Naive thymus-derived CD8-positive, alpha-beta T cell (primary cell): ENCODE results near the gene PIBF1. TPM values are rescaled to one million over a fixed set of nuclear protein-coding genes. Genes with fewer than 3 reads are reported as not detected.
"Not testable (repeated sequence)": the region's sequence is repeated elsewhere in the genome, so short reads cannot be mapped to it uniquely, and the experiment has no call there.

Source experiments
- ATAC-seq, 2 donors: fragments of 150-1000 bp; cut with Tn5 transposase in 1 of 2; sonication (Bioruptor Pico), chemical (Tn5 transposase) in 1 of 2; 1 replicate in 1 of 2; 2 replicates in 1 of 2; pipeline ENCODE4 v1.10.0; 2021; ENCODE audit warnings: mild to moderate bottlenecking in 2 of 2, moderate library complexity in 2 of 2
- POLR2A ChIA-PET: fragments of 350-600 bp; sonication (Branson Sonifier 250); formaldehyde crosslinking; loops from one replicate; lab custom pipeline; 2021; ENCODE audit warnings: antibody characterized with exemption; lab: Charles Lee
- DNase-seq, 10 donors: peaks; one replicate each; pipeline versions ENCODE4 v3.0.0 to v3.0.0-alpha.2; 2020 to 2022
- H3K27ac Mint-ChIP-seq, 10 donors: one replicate each; pipeline ENCODE4 v1.8.0; 2020 to 2022; ENCODE audit warnings: mild to moderate bottlenecking in 10 of 10, mixed read lengths in 10 of 10, moderate library complexity in 4 of 10, inconsistent platforms in 1 of 10
- H3K27me3 Mint-ChIP-seq, 5 donors: one replicate each; pipeline ENCODE4 v1.8.0; 2021 to 2022; ENCODE audit warnings: mixed read lengths in 5 of 5
- H3K36me3 Mint-ChIP-seq, 3 donors: one replicate each; pipeline ENCODE4 v1.8.0; 2020 to 2022; ENCODE audit warnings: mixed read lengths in 3 of 3, mild to moderate bottlenecking in 2 of 3, inconsistent platforms in 1 of 3
- H3K4me1 Mint-ChIP-seq, 4 donors: one replicate each; pipeline ENCODE4 v1.8.0; 2021 to 2022; ENCODE audit warnings: mixed read lengths in 4 of 4
- H3K4me3 Mint-ChIP-seq, 10 donors: one replicate each; pipeline ENCODE4 v1.8.0; 2020 to 2022; ENCODE audit warnings: mild to moderate bottlenecking in 10 of 10, mixed read lengths in 10 of 10, moderate library complexity in 6 of 10, inconsistent platforms in 1 of 10
- H3K9me3 Mint-ChIP-seq, 9 donors: one replicate each; pipeline ENCODE4 v1.8.0; 2020 to 2022; ENCODE audit warnings: mixed read lengths in 9 of 9, mild to moderate bottlenecking in 3 of 9, inconsistent platforms in 1 of 9, moderate library complexity in 1 of 9
- polyA plus RNA-seq, 3 donors: library from polyadenylated mRNA; unstranded; fragments of 300-500 nt; fragmentation: Illumina TruSeq; gene quantifications; one replicate each; pipeline ENCODE4 v1.2.3, GENCODE V29; 2021
- total RNA-seq, 8 experiments: library from RNA in 2 of 8; stranded (reverse) in 2 of 8; gene quantifications; one replicate each; pipeline ENCODE4 v1.2.3 and lab custom pipeline; 2021 to 2026

Gene PIBF1
- total and polyA plus RNA-seq, 5 experiments from 2014 or later, result 18.3 to 32.3 (median 23.6) TPM

GRCh38 chr13:72884101-72884500 is 102.2 kb downstream of the PIBF1 start:
- Mint-ChIP-seq H3K27ac (no peak overlapping the region), H3K4me3 (no peak overlapping the region), H3K36me3 (peaks cover 3 to 54% (median 43%) of the 10 kb centered on the region in 3 donors), H3K9me3 (no peaks in the 10 kb centered on the region), H3K27me3 (no peaks in the 10 kb centered on the region), H3K4me1 (peaks cover 0 to 4% (median 2%) of the 10 kb centered on the region in 4 donors)
- ATAC-seq (no peak), DNase-seq (no peak)
- POLR2A ChIA-PET, result no interaction called here

DNA sequence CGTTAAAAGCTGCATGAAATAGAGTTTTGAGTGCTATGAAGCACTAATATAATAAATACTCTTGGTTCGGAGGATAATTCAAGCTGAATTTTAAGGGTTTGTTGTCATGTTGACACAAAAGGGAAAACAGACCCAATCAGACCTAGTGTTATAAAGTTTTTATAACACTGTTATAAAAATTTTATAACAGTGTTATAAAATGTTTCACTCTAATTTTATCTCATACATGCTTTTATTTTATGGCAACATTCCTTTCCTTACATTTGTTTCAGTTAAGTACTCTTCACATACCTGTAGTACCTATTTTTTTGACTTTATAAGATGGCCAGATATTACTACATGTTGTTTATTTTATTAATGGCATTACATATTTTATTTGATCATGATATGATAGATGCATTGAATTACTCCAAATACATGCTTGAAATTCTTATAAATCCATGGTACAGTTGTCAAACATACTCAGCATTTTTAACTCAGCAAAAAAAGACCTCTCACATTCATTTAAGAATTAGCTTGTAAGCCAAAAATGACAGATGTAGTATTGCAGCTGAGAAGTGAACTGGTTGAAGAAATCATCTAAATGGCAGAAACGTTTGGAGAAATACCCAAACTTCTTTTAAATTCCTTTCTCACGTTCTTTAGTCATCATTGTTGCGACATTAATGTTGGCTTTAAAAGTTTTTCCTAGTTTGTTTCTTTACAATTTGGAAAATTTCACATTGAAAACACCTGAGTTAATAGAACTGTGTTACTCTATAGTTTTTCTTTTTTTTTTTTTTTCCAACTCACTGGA is 104.5 kb downstream of the PIBF1 start:
- POLR2A ChIA-PET, result no interaction called here
- Mint-ChIP-seq H3K36me3 (peaks cover 0 to 43% (median 32%) of the 10 kb centered on the region in 3 donors), H3K4me1 (peaks cover 0 to 3% (median 1%) of the 10 kb centered on the region in 4 donors), H3K27me3 (no peaks in the 10 kb centered on the region), H3K4me3 (no peak overlapping the region), H3K27ac (no peak overlapping the region), H3K9me3 (no peaks in the 10 kb centered on the region)
- ATAC-seq, result no peak
- DNase-seq, result no peak

- DNase-seq (no peak), ATAC-seq (no peak)
- no peak overlapping the region for H3K27ac Mint-ChIP-seq
- POLR2A ChIA-PET, result no interaction called here
- H3K36me3 Mint-ChIP-seq, result peaks cover 0 to 37% (median 21%) of the 10 kb centered on the region in 3 donors
- no peaks in the 10 kb centered on the region for H3K9me3 Mint-ChIP-seq
- no peaks in the 10 kb centered on the region for H3K27me3 Mint-ChIP-seq
- H3K4me1 Mint-ChIP-seq, result peaks cover 0 to 3% (median 0%) of the 10 kb centered on the region in 4 donors
- peak overlapping the region in 1 of 10 donors; percentile 7 for H3K4me3 Mint-ChIP-seq
Observed at GRCh38 chr13:72889495-72889894, 107.6 kb downstream of the PIBF1 start.

DNA sequence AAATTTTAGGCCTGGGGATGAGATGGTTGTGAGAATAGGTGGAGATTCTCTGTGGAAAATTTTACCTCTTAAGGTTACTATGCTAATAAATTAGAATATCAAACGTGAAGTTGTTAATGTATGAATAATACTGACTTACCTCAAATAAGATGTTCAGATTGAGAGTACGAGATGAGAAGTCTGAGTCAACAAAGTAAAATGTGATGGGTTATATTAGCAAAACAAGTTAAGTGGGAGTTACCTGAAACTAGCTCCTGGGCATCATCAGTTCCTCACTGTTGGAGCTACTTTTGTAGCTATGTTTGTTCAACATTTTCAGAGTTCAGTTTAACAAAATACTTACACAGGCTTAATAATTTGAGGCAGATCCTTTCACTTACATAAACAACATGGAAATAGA is 108.6 kb downstream of the PIBF1 start:
- DNase-seq, result no peak
- ATAC-seq, result no peak
- Mint-ChIP-seq H3K4me3 (no peak overlapping the region), H3K27ac (no peak overlapping the region), H3K4me1 (peaks cover 0 to 3% (median 0%) of the 10 kb centered on the region in 4 donors), H3K27me3 (no peaks in the 10 kb centered on the region), H3K9me3 (no peaks in the 10 kb centered on the region), H3K36me3 (peaks cover 0 to 33% (median 17%) of the 10 kb centered on the region in 3 donors)
- POLR2A ChIA-PET, result no interaction called here

DNA sequence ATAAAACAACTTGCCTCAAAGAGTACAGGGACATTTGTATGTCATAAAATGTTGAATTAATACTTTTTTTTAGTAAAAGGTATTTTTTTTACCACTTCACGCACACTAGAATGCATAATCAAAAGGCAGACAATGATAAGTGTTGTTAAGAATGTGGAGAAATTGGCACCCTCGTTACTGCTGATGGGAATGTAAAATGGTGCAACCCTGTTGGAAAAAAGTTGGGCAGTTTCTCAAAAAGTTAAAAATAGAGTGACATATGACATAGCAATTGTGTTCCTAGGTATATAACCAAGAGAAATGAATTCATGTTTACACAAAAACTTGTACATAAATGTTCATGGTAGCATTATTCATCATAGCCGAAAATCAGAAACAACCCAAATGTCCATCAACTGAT is 109.5 kb downstream of the PIBF1 start:
- H3K4me1 Mint-ChIP-seq, result peaks cover 0 to 3% (median 0%) of the 10 kb centered on the region in 4 donors
- DNase-seq, result no peak
- POLR2A ChIA-PET, result no interaction called here
- H3K27ac Mint-ChIP-seq, result no peak overlapping the region
- H3K4me3 Mint-ChIP-seq, result no peak overlapping the region
- no peak for ATAC-seq
- H3K36me3 Mint-ChIP-seq, result peaks cover 3 to 40% (median 26%) of the 10 kb centered on the region in 3 donors
- peaks cover 0 to 6% (median 0%) of the 10 kb centered on the region in 9 donors for H3K9me3 Mint-ChIP-seq
- no peaks in the 10 kb centered on the region for H3K27me3 Mint-ChIP-seq

GRCh38 chr13:72896869-72897268 is 114.9 kb downstream of the PIBF1 start:
- H3K9me3 Mint-ChIP-seq, result peaks cover 0 to 31% (median 2%) of the 10 kb centered on the region in 9 donors
- DNase-seq, result no peak
- H3K27ac Mint-ChIP-seq, result no peak overlapping the region
- no peak for ATAC-seq
- H3K36me3 Mint-ChIP-seq, result peaks cover 8 to 33% (median 32%) of the 10 kb centered on the region in 3 donors
- no peak overlapping the region for H3K4me3 Mint-ChIP-seq
- no peaks in the 10 kb centered on the region for H3K27me3 Mint-ChIP-seq
- POLR2A ChIA-PET, result no interaction called here
- peaks cover 0 to 4% (median 0%) of the 10 kb centered on the region in 4 donors for H3K4me1 Mint-ChIP-seq

GRCh38 chr13:72901546-72901945 is 119.6 kb downstream of the PIBF1 start:
- not testable (repeated sequence) for ATAC-seq, H3K4me1 Mint-ChIP-seq, H3K4me3 Mint-ChIP-seq, DNase-seq, H3K27me3 Mint-ChIP-seq, H3K27ac Mint-ChIP-seq
- POLR2A ChIA-PET, result interaction anchor here (0.6 kb wide), 1 partner anchor 50 kb away, joined by 4 read pairs; no protein-coding TSS in a partner anchor
- Mint-ChIP-seq H3K36me3 (peaks cover 4 to 20% (median 14%) of the 10 kb centered on the region in 3 donors), H3K9me3 (peaks cover 0 to 24% (median 2%) of the 10 kb centered on the region in 9 donors)

DNA sequence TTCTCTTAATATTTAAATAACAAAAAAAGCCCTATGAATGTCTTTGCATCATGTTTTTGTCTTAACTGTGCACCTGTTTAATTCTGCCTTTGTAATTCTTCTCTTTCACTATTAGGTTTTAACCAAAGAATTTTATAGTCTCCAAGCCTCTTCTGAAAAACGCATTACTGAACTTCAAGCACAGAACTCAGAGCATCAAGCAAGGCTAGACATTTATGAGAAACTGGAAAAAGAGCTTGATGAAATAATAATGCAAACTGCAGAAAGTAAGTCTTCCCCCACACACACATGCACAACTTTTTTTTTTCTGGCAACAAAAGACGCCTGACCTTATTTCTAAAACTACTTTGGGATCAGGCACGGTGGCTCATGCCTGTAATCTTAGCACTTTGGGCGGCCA is 126.5 kb downstream of the PIBF1 start:
- H3K9me3 Mint-ChIP-seq, result no peaks in the 10 kb centered on the region
- ATAC-seq (no peak), DNase-seq (no peak)
- no peak overlapping the region for H3K27ac Mint-ChIP-seq
- peaks cover 0 to 3% (median 0%) of the 10 kb centered on the region in 4 donors for H3K4me1 Mint-ChIP-seq
- no peak overlapping the region for H3K4me3 Mint-ChIP-seq
- POLR2A ChIA-PET, result no interaction called here
- H3K27me3 Mint-ChIP-seq, result no peaks in the 10 kb centered on the region
- peaks cover 8 to 70% (median 36%) of the 10 kb centered on the region in 3 donors for H3K36me3 Mint-ChIP-seq

DNA sequence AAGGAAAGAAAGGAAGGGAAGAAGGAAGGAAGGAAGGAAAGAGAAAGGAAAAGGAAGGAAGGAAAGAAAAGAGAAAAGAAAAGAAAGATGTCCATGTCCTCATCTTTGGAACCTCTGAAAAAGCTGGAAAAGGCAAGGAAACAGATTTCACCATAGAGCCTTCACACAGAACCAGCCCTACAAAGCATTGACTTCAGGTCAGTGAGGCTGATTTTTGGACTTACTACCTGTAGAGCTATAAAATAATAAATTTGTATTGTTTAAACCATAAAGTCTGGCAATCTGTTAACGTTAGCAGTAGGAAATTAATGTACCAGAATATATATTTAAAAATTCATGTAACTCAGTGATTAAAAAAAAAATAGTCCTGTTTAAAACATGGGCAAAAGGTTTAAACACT is 130.0 kb downstream of the PIBF1 start:
- H3K27me3 Mint-ChIP-seq, result no peaks in the 10 kb centered on the region
- POLR2A ChIA-PET, result no interaction called here
- DNase-seq, result no peak
- no peak for ATAC-seq
- peaks cover 0 to 4% (median 0%) of the 10 kb centered on the region in 4 donors for H3K4me1 Mint-ChIP-seq
- peaks cover 8 to 69% (median 36%) of the 10 kb centered on the region in 3 donors for H3K36me3 Mint-ChIP-seq
- no peaks in the 10 kb centered on the region for H3K9me3 Mint-ChIP-seq
- no peak overlapping the region for H3K4me3 Mint-ChIP-seq
- peak overlapping the region in 3 of 10 donors; percentile 17 to 74 (median 61) for H3K27ac Mint-ChIP-seq

- no peaks in the 10 kb centered on the region for H3K9me3 Mint-ChIP-seq
- H3K27me3 Mint-ChIP-seq, result no peaks in the 10 kb centered on the region
- H3K4me3 Mint-ChIP-seq, result no peak overlapping the region
- POLR2A ChIA-PET, result no interaction called here
- H3K4me1 Mint-ChIP-seq, result peaks cover 0 to 5% (median under 1%) of the 10 kb centered on the region in 4 donors
- ATAC-seq, result no peak
- peaks cover 9 to 78% (median 55%) of the 10 kb centered on the region in 3 donors for H3K36me3 Mint-ChIP-seq
- no peak overlapping the region for H3K27ac Mint-ChIP-seq
- no peak for DNase-seq
Observed at GRCh38 chr13:72920097-72920496, 138.2 kb downstream of the PIBF1 start.

DNA sequence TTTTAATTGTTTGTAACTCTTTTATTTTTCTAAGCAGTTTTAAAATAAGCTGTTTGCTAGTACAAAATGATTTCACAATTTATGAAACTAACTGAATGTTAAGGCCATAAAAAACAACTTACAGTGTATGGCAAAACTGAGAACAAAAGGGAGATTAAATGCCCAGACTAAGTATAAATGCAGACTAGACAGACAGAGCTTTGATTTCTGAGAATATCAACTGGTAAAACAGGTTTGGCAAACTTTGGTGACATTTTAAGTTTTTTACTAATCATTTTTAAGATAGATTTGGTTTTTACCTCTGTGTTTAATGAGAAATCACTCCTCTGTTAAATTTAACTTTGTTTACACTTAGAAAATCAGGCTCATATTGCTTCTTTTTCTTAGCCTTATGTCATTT is 149.4 kb downstream of the PIBF1 start:
- no peak for DNase-seq
- Mint-ChIP-seq H3K27me3 (no peaks in the 10 kb centered on the region), H3K4me3 (no peak overlapping the region), H3K4me1 (no peaks in the 10 kb centered on the region), H3K27ac (no peak overlapping the region), H3K9me3 (peaks cover 0 to 4% (median 0%) of the 10 kb centered on the region in 9 donors), H3K36me3 (peaks cover 15 to 68% (median 52%) of the 10 kb centered on the region in 3 donors)
- no peak for ATAC-seq
- POLR2A ChIA-PET, result no interaction called here

GRCh38 chr13:72932250-72932649 is 150.3 kb downstream of the PIBF1 start:
- DNase-seq (no peak), ATAC-seq (no peak)
- Mint-ChIP-seq H3K27me3 (no peaks in the 10 kb centered on the region), H3K4me3 (no peak overlapping the region), H3K4me1 (no peaks in the 10 kb centered on the region), H3K36me3 (peaks cover 10 to 67% (median 51%) of the 10 kb centered on the region in 3 donors), H3K9me3 (peaks cover 0 to 4% (median 0%) of the 10 kb centered on the region in 9 donors), H3K27ac (peak overlapping the region in 1 of 10 donors; percentile 75)
- POLR2A ChIA-PET, result no interaction called here

- POLR2A ChIA-PET, H3K27me3 Mint-ChIP-seq, H3K4me3 Mint-ChIP-seq, H3K9me3 Mint-ChIP-seq, H3K27ac Mint-ChIP-seq, DNase-seq, H3K4me1 Mint-ChIP-seq, ATAC-seq: not testable (repeated sequence)
- H3K36me3 Mint-ChIP-seq, result peaks cover 16 to 73% (median 68%) of the 10 kb centered on the region in 3 donors
Observed at GRCh38 chr13:72946267-72946666, 164.3 kb downstream of the PIBF1 start.
